SIG-M5 treated with dmso at 0.1 percent for 504 hours (cell line): ENCODE results near the gene CD63.

ENCODE experiments used
- DNase-seq: peaks from one replicate; lab custom pipeline; 2025; ENCODE audit not compliant: unreplicated experiment; lab: John Stamatoyannopoulos, UW

CD63 gene

GRCh38 chr12:55722948-55723347, 5.9 kb downstream of the CD63 start:
- DNase-seq = no peak

GRCh38 chr12:55721601-55722213, 7.1 kb downstream of the CD63 start:
- DNase-seq = no peak

- DNase-seq = peak; percentile 43
Observed at GRCh38 chr12:55720894-55721444, 7.8 kb downstream of the CD63 start.

GRCh38 chr12:55720071-55720564, 8.7 kb downstream of the CD63 start, which contains the start of gene RDH5:
RDH5 (plus strand) TSS chr12:55720393; CDS start chr12:55721185, 792 bp downstream.
- no peak for DNase-seq

GRCh38 chr12:55719371-55719770, 9.4 kb downstream of the CD63 start:
- DNase-seq = no peak

- DNase-seq = no peak
Observed at GRCh38 chr12:55718624-55719275, 10.1 kb downstream of the CD63 start.

GRCh38 chr12:55718015-55718414, 10.8 kb downstream of the CD63 start:
- DNase-seq = no peak

GRCh38 chr12:55717011-55718007, 11.5 kb downstream of the CD63 start:
- DNase-seq = no peak

- peak; percentile 86 for DNase-seq
Observed at GRCh38 chr12:55716582-55716957, 12.2 kb downstream of the CD63 start.

- DNase-seq = peak; percentile 89
Observed at GRCh38 chr12:55715833-55716581, 12.8 kb downstream of the CD63 start, which contains the start of gene BLOC1S1. BLOC1S1 (plus strand) TSS chr12:55716046; CDS start chr12:55716052, 6 bp downstream.

GRCh38 chr12:55715169-55715764, 13.5 kb downstream of the CD63 start:
- no peak for DNase-seq

GRCh38 chr12:55713721-55714120, 15.1 kb downstream of the CD63 start:
- DNase-seq = no peak

- DNase-seq = no peak
Observed at GRCh38 chr12:55712700-55713415, 16.0 kb downstream of the CD63 start.

- DNase-seq = no peak
Observed at GRCh38 chr12:55711786-55712553, 16.8 kb downstream of the CD63 start.

GRCh38 chr12:55708695-55709233, 20.0 kb downstream of the CD63 start:
- peak; percentile 33 for DNase-seq

GRCh38 chr12:55707841-55708694, 20.7 kb downstream of the CD63 start, which contains the start of gene ITGA7:
ITGA7 (minus strand) TSS chr12:55707904; CDS start chr12:55707682, 222 bp downstream.
- no peak for DNase-seq

GRCh38 chr12:55707219-55707671, 21.6 kb downstream of the CD63 start:
- peak; percentile 70 for DNase-seq
